DMS153 treated with DMSO at 0.1 percent for 48 hours (cell line): ENCODE results near the gene SCG5.
"Not testable (repeated sequence)": the region's sequence is repeated elsewhere in the genome, so short reads cannot be mapped to it uniquely, and the experiment has no call there.

Source experiments
- DNase-seq: peaks from one replicate; lab custom pipeline; 2025; ENCODE audit not compliant: unreplicated experiment; lab: John Stamatoyannopoulos, UW

SCG5 gene

GRCh38 chr15:32641517-32642059, at the start of gene SCG5:
Gene SCG5, plus strand, starts transcription at chr15:32641710. Its CDS starts 1,883 bp downstream, at chr15:32643593.
- peak; percentile 40 for DNase-seq

- DNase-seq = not testable (repeated sequence)
These were observed 48.4 kb upstream of the SCG5 start, which contains the start of gene GOLGA8N for GRCh38 chr15:32593151-32593550. Gene GOLGA8N, plus strand, starts transcription at chr15:32593456.

GRCh38 chr15:32609518-32609917, 32.0 kb upstream of the SCG5 start:
- DNase-seq = not testable (repeated sequence)

GRCh38 chr15:32610719-32611118, 30.8 kb upstream of the SCG5 start:
- DNase-seq = not testable (repeated sequence)

- not testable (repeated sequence) for DNase-seq
These were observed 26.8 kb upstream of the SCG5 start for GRCh38 chr15:32614712-32615050.

- DNase-seq = not testable (repeated sequence)
These were observed 26.2 kb upstream of the SCG5 start, which contains the start of gene ARHGAP11A for GRCh38 chr15:32615051-32615870. Gene ARHGAP11A, plus strand, starts transcription at chr15:32615504. Its CDS starts 708 bp downstream, at chr15:32616212.

- not testable (repeated sequence) for DNase-seq
These were observed 25.6 kb upstream of the SCG5 start for GRCh38 chr15:32615871-32616426.

GRCh38 chr15:32636410-32636809, 5.1 kb upstream of the SCG5 start:
- DNase-seq = no peak

- DNase-seq = no peak
These were observed 4.5 kb upstream of the SCG5 start for GRCh38 chr15:32636908-32637567.

GRCh38 chr15:32637704-32638103, 3.8 kb upstream of the SCG5 start:
- DNase-seq = no peak

GRCh38 chr15:32642667-32643435, 1.3 kb downstream of the SCG5 start:
- peak; percentile 2 for DNase-seq

- no peak for DNase-seq
These were observed 2.5 kb downstream of the SCG5 start for GRCh38 chr15:32643907-32644445.

GRCh38 chr15:32646291-32646690, 4.8 kb downstream of the SCG5 start:
- no peak for DNase-seq

- DNase-seq = no peak
These were observed 7.8 kb downstream of the SCG5 start for GRCh38 chr15:32649342-32649741.

GRCh38 chr15:32651229-32651837, 9.8 kb downstream of the SCG5 start:
- DNase-seq = no peak

GRCh38 chr15:32652178-32652577, 10.7 kb downstream of the SCG5 start:
- DNase-seq = no peak

- DNase-seq = no peak
These were observed 14.6 kb downstream of the SCG5 start for GRCh38 chr15:32656091-32656490.

- no peak for DNase-seq
These were observed 15.0 kb downstream of the SCG5 start for GRCh38 chr15:32656496-32656895.

- DNase-seq = peak; percentile 30
These were observed 15.8 kb downstream of the SCG5 start for GRCh38 chr15:32657198-32657883.

GRCh38 chr15:32657941-32658340, 16.4 kb downstream of the SCG5 start:
- no peak for DNase-seq
